Adipose tissue (tissue), 3 donors: ENCODE measurements around the gene GRK5. TPM values are rescaled to one million over a fixed set of nuclear protein-coding genes. Genes with fewer than 3 reads are reported as not detected.
"Not testable (repeated sequence)": the region's sequence is repeated elsewhere in the genome, so short reads cannot be mapped to it uniquely, and the experiment has no call there.

Experiments used
- H3K27ac ChIP-seq: one replicate; pipeline ENCODE4 v1.5.1; 2013; ENCODE audit warnings: low read depth, low read length
- WGBS, 3 donors: extraction: QIAGEN DNeasy Blood & Tissue Kit; methylation state at CpG; one replicate each; pipeline ENCODE4 v1.1.7; 2013; 5-methylcytosine and 5-hydroxymethylcytosine counted together
- polyA plus RNA-seq, 3 donors: library from polyadenylated mRNA; stranded (reverse); fragments of 200-250 nt; gene quantifications; one replicate each; pipeline ENCODE4 v1.2.3, GENCODE V29; 2013
- donor health status: healthy with polysubstance abuse.
- donor health status: Bipolar disorder and iron deficiency.
- donor health status: healthy.

Gene GRK5
- polyA plus RNA-seq, 3 donors: 3.2 to 38.5 (median 20.8) TPM

DNA sequence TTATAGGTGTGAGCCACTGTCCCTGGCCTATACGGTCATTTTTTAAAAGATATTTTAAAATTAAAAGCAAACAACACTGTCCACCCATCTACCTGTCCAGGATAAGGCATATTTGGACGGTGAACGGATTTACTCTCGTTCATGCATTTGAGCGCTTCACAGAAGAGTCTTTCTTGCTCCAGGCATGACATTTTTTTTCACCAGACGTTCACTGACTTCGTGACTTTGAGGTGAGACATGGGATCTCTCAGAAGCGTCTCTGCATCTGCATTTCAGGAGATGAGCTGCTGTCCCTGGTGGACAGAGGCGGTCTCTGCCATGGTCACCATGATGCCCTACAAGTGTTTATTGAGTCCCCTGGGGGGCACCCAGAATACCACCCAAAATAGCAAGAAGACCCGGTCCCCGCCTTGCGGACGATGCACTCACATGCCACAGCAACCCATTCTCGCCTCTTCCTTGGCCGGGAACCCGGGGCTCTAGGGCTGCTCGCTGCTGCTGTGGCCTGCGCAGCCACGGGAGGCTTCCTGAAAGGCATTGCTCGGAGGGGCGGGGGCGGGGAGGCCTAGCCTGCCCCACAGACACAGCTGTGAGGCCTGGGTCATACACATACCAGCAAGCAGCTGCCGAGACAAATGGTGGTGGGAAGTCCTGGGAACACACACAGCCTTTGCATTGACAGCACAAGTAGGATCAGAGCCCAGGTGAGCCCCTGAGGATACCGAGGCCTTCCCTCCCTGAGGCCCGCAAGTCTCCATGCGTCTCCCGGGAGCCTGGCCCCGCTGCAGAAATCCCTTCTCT is 250.8 kb downstream of the GRK5 start:
- 90 to 92% (median 91%) methylated on average over 27 to 28 of the region's 28 CpGs for WGBS, 3 donors
- H3K27ac ChIP-seq: no peak overlapping the region

DNA sequence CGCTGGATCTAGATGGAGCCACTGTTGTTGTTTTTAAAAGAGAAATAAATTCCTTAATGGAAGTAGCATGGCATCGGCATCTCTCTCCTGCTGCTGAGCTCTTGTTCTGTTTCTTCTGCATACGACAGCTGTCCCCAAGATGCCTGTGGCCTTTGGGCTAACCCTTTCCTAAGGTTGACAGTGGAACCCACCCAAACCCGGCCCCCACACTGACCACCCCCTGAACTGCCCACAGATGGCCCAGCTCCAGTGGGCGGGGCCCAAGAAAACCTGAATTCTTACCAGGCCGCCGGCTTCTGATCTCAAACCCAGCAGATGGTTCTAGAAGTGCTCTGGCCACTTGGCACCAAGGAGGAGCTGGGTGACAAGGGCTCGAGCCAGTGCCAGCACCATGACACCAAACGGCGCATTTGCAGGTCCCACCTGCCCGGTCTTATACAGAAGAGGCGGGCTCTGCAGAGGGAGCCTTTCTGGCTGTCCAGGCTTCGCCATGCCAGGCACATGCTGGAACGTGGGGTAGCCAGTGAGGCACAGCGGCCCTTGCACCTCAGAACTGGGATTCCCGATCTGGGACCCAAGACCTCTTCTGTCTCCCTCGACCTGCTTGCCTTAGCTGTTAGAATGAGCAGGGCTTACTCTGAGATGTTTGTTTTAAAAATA is 252.4 kb downstream of the GRK5 start:
- 90 to 95% (median 91%) methylated on average over 17 of the region's 17 CpGs for WGBS, 3 donors
- no peak overlapping the region for H3K27ac ChIP-seq

DNA sequence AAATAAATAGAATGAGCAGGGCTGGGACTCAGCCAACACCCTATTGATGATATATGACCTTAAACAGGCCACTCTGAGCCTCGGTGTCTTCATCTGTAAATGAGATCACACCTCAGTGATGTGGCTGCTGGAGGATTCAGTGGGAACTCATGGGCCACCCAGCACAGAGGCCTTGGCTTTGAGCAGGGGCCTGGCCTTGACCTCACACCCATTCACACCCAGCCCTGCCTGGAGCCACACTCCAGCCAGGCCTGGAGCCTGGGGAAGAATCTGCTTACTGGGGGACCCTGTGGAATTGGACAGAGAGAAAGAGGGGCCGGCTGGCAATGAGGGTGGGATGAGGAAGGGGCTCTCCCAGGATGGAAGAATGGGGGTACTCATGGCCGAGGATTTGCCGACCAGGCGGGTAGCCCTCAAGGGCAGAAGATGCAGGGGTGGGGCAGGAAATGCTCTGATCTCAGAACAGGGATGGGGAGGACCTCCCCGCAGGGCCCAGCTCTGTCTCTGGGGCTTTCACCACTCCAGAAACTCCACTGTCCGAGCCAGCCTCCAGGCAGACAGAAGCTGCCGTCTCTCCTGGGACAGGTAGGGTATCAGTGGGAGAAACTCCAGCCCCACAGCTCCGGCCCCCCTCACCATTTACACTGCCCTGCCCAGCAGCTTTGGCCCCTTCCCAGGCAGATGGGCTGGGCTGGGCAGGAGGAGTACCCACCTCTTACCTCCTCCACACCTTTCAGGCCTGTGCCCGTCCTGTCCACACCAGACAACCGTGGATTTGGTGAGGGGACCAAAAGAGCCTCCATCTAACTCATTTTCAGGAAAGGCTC is 253.2 kb downstream of the GRK5 start:
- WGBS, 3 donors: 75 to 81% (median 79%) methylated on average over 10 to 11 of the region's 11 CpGs
- H3K27ac ChIP-seq: no peak overlapping the region

DNA sequence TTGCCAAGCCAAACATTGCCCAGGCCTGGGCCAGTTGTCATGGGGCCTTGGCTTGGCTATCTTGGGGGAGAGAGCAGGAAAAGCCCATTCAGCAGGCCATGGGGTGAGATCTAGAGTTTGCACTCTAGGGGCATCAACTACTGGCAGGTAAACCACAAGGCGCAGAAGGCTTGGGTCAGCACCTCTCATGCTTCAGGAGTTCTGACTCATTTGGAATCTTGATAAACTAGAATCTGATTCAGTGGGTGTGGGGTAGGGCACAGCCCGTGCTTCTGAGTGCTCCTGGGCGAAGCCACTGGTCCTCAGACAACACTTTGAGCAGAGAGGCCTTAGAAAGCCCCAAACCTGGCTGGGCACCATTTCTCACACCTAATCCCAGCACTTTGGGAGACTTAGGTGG is 254.0 kb downstream of the GRK5 start:
- WGBS, 3 donors: 88 to 96% (median 89%) methylated on average over 3 of the region's 3 CpGs
- no peak overlapping the region for H3K27ac ChIP-seq

DNA sequence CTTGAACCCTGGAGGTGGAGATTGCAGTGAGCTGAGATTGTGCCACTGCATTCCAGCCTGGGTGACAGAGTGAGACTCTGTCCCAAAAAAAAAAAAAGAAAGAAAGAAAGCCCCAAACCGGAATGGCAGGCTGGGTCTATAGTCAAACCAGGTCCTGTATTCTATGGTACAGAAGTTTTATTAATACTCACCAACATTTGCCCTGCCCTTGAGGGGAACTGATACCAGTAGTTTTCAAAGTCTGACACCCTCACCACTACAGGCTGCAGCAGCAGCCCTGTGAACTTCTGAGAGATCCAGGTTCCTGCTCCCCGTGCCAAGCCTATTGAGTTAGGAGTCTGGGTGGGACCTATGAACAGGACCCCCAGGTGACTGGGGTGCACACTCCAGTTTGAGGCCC is 254.6 kb downstream of the GRK5 start:
- WGBS, 3 donors: 71 to 86% (median 73%) methylated on average over 2 of the region's 2 CpGs
- no peak overlapping the region for H3K27ac ChIP-seq

DNA sequence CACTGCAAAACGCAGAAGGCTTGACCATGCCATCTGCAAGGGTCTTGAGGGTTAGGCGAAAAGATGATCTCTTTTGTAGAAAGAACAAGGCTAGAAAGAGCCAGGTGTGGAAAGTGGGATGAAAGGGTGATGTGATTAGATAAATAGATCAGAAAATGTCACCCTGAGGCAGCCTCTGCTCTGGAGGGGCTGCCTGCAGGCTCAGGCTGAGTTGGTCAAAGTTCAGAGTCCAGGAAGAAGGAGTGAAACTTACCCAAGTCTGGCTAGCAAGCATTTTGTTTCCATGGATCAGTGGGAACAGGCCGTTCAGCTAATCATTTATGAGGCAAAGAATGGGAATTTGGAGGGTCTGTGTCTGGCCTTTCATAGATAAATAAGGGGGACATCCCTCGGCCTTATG is 255.4 kb downstream of the GRK5 start:
- no peak overlapping the region for H3K27ac ChIP-seq
- 90 to 91% (median 91%) methylated on average over 4 of the region's 4 CpGs for WGBS, 3 donors

DNA sequence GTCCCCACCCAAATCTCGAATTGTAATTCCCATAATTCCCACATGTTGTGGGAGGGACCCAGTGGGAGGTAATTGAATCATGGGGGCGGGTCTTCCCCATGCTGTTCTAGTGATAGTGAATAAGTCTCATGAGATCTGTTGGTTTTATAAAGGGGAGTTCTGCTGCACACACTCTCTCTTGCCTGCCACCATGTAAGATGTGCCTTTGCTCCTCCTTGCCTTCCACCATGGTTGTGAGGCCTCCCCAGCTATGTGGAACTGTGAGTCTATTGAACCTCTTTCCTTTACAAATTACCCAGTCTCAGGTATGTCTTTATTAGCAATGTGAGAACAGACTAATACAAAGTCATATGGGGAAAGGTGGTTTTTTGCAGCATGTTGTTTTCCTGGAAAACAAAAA is 255.8 kb downstream of the GRK5 start:
- 79 to 94% (median 88%) methylated on average over 2 of the region's 2 CpGs for WGBS, 3 donors
- H3K27ac ChIP-seq: not testable (repeated sequence)

DNA sequence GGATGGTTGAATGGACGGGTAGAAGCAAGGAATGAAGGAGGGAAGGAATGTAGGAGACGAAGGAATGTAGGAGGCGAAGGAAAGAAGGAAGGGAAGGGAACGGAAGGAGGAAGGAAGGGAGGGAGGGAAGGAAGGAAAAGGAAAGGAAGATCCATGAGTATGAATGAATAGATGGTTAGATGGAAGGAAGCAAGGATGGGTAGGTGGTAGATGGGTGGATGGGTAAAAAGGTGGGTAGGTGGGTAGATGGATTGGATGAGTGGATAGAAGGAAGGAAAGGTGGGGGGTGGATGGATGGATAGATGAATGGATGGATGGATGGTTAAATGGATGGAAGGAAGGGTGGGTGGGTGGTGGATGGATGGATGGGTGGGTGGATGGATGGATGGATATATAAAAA is 257.7 kb downstream of the GRK5 start:
- H3K27ac ChIP-seq: no peak overlapping the region
- WGBS, 3 donors: 75 to 90% (median 77%) methylated on average over 4 of the region's 4 CpGs

DNA sequence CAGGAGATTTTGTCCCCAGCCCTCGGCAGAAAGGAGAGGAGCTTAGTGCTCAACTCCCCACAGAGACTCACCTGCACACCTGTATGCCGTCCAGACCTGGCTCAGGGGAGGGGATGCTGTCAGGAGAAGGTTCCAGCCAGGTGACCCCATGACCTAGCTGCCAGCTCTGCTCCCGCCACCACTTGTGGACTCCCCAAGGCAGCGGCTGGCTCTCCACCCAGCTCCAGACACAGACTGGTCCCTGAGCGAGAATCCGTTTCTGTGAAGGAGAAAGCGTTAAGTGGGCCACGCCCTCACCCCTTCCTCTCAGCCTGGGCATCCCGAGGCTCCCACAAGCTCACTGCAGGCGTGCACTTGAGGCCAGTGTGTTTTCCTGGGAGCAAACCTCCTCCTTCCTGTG is 258.7 kb downstream of the GRK5 start:
- H3K27ac ChIP-seq: no peak overlapping the region
- WGBS, 3 donors: 58 to 63% (median 61%) methylated on average over 10 of the region's 10 CpGs

DNA sequence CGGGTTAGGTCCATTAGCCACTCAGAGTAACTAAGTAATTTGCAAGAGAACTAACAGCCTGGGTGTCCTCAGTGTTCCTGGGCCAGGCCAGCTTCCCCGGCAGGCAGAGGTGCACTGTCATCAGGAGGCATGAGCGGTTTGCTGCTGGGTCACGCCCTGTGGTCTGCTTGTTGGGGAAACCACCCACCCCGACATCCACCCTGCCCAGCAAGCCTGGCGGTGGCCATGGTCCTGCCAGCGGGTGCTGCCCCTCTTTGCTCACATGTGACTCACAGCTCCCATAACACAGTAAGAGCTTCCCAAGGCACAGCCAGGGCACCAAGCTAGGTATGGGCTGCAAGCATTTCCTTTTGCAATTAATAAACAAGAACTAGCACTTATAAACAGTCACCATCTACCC is 259.3 kb downstream of the GRK5 start:
- H3K27ac ChIP-seq: no peak overlapping the region
- 54 to 75% (median 59%) methylated on average over 7 of the region's 7 CpGs for WGBS, 3 donors

DNA sequence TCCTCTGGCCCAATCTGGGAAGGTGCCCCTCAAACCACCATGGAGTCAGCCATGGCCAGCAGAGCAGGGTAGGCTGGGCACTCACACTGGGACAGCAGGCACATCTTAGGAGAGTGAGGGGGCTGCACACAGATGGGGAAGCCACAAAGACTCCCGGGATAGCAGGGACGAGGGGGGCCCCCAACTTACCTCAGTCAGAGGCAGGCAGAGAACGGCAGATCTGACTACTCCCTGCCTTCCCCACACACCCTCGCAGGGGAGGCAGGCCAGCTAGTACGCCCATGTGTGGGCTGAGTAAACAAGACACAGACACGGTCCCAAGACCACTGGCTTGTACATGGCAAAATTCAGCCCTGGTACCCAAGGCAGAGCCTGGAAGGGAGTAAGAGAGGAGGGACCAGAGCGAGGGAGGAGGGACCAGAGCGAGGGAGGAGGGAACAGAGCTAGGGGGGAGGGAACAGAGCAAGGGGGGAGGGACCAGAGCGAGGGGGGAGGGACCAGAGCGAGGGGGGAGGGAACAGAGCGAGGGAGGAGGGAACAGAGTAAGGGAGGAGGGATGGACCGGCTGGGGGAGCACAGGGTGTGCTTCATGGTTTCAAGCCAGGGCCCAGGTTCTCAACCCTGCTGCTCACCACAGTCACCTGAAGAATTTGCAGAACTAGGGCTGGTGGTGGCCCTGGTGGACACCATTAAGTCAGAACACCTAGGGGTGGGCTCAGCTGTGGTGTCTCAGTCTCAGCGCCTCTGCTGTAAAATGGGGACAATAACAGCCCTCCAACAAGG is 261.4 kb downstream of the GRK5 start:
- H3K27ac ChIP-seq: no peak overlapping the region
- 74 to 85% (median 81%) methylated on average over 12 to 13 of the region's 13 CpGs for WGBS, 3 donors

DNA sequence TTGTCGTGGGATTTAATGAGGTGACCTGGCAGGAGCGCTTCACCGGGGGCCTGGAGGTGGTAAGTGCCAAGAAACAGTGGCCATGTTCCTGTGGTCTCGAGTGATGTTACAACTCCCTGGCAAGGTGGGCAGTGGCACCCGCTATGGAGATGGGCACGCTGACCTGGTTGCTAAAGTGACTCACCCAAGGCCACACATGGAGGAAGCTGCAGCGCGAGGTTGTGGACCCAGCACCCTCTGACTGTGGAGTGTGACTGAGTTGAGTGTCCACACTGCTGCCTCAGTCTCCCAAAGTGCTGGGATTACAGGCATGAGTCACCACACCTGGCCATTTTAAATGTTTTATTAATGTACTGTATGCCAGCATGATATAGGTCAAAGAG is 261.9 kb downstream of the GRK5 start:
- WGBS, 3 donors: 92 to 98% (median 94%) methylated on average over 8 of the region's 8 CpGs
- H3K27ac ChIP-seq: no peak overlapping the region

DNA sequence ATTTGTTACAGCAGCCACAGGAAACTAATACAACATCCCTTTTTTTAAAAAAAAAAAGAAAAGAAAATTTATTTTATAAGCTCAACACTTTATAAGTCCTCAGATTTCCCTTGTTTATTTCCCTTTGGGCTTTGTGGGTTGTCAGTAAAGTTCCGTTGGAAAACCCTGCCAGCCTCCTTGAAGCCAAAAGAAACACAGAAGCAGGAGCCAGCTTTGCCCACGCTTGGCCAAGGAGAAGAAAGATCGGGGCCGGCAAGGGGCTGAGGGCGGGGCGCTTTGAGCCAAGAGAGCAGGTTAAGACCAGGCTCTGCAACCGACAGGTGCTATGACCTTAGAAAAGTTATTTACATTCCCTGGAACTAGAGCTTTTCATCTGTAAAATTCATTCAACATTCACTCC is 262.5 kb downstream of the GRK5 start:
- WGBS, 3 donors: 54 to 72% (median 60%) methylated on average over 7 of the region's 7 CpGs
- no peak overlapping the region for H3K27ac ChIP-seq

DNA sequence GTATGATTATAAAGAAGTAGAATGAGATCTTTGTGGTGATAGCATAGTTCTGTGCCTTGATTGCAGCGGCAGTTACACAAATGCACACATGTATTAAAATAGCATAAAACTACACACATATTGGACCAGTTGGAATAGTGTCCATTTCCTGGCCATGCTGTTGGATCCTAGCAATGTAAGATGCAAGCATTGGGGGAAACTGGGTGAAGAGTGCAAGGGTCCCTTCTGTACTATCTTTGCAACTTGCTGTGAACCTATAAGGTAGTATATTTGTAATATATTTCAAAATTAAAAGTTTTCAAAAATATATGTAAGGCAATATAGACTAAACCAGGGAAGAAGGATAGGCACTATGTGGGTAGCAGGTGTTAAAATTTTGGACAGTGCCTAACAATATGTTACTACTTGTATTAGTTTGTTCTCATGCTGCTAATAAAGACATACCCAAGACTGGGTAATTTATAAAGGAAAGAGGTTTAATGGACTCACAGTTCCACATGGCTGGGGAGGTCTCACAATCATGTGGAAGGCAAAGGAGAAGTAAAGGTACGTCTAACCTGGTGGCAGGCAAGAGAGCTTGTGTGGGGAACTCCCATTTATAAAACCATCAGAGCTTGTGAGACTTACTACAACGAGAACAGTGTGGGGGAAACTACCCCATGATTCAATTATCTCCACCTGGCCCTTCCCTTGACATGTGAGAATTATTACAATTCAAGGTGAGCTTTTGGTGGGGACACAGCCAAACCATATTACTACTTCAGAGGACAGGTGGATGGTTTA is 263.7 kb downstream of the GRK5 start:
- WGBS, 3 donors: 72 to 81% (median 81%) methylated on average over 3 of the region's 3 CpGs
- H3K27ac ChIP-seq: no peak overlapping the region

DNA sequence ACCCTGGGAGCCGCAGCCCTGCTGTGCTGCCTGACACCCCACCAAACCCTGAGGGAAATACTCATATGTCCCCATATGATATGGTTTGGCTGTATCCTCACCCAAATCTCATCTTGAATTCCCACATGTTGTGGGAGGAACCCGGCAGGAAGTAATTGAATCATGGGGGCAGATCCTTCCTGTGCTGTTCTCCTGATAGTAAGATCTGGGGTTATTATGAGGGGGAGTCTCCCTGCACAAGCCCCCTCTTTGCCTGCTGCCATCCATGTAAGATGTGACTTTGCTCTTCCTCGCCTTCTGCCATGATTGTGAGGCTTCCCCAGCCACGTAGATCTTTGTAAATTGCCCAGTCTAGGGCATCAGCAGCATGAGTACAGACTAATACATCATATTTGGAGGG is 266.4 kb downstream of the GRK5 start:
- whole genome bisulfite sequencing, 3 donors: 88 to 94% (median 91%) methylated on average over 4 of the region's 4 CpGs
- H3K27ac ChIP-seq: no peak overlapping the region

DNA sequence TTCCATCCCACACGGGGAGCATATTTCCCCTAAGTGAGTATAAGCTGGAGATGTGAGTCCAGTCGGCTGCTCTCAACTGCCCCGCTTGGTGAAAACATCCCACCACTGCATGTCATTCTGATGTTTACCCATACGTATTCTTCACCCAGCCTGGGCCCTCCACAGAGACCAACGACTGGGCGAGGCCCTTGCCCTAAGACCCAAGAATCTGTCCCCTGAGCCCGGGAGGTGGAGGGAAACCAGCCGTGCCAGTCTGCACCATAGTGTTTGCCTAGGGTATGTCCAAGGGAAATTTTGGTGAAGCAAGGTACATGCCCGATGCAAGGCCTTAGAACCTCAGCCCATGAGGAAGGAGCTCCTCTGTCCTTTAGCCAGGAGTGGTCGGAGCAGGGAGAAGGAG is 267.2 kb downstream of the GRK5 start:
- 88 to 94% (median 90%) methylated on average over 10 of the region's 10 CpGs for WGBS, 3 donors
- H3K27ac ChIP-seq: no peak overlapping the region

DNA sequence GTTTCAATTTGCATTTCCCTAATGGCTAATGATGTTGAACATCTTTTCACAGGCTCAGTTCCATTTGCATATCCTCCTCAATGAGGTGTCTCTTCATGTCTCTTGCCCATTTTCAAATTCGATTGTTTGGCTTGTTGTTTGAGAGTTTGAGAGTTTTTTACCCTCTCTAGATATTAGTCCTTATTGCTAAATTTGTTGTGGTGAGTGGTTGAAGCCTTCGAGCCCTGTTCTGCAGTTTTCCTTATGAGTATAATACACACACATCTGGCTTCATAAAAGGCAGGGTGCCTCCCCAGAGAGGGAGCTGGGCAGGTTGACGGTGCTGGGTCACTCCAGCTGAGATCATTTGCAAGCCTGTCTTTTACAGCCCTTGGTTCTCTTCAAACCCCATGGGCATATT is 270.1 kb downstream of the GRK5 start:
- H3K27ac ChIP-seq: no peak overlapping the region
- WGBS, 3 donors: 64 to 77% (median 69%) methylated on average over 3 of the region's 3 CpGs
